Suprapubic skin (tissue), 4 donors: ENCODE data around the gene WWOX. TPM values are rescaled to one million over a fixed set of nuclear protein-coding genes. Genes with fewer than 3 reads are reported as not detected.

Experiments used
- DNase-seq, 2 donors: peaks; one replicate each; pipeline ENCODE4 v3.0.0-alpha.2; 2019; ENCODE audit warnings: low spot score in 2 of 2
- H3K27ac ChIP-seq: fragments of 200-600 bp; sonication (generic); one replicate; pipeline ENCODE4 v1.5.1; 2019
- H3K27me3 ChIP-seq: fragments of 200-600 bp; sonication (generic); one replicate; pipeline ENCODE4 v1.5.1; 2019
- H3K36me3 ChIP-seq: fragments of 200-600 bp; sonication (generic); one replicate; pipeline ENCODE4 v1.5.1; 2019
- H3K4me1 ChIP-seq: fragments of 200-600 bp; sonication (generic); one replicate; pipeline ENCODE4 v1.5.1; 2019
- H3K4me3 ChIP-seq: fragments of 200-600 bp; sonication (generic); one replicate; pipeline ENCODE4 v1.5.1; 2019; ENCODE audit warnings: mild to moderate bottlenecking
- H3K9me3 ChIP-seq: fragments of 200-600 bp; sonication (generic); one replicate; pipeline ENCODE4 v1.5.1; 2019
- CTCF ChIP-seq, 2 donors: fragments of 200-600 bp in 1 of 2; fragments of 450-650 bp in 1 of 2; sonication (generic) in 1 of 2; IDR thresholded peaks; one replicate each; pipeline ENCODE4 v1.5.1; 2016 to 2019; ENCODE audit warnings: antibody characterized with exemption in 2 of 2, mild to moderate bottlenecking in 1 of 2, moderate library complexity in 1 of 2
- EP300 ChIP-seq: sonication (generic); formaldehyde crosslinking; IDR thresholded peaks from one replicate; pipeline ENCODE4 v1.6.1; 2017; ENCODE audit warnings: antibody characterized with exemption
- POLR2A ChIP-seq, 2 donors: fragments of 450-650 bp; IDR thresholded peaks; one replicate each; pipeline ENCODE4 v1.6.1; 2017; ENCODE audit warnings: antibody characterized with exemption in 2 of 2, mild to moderate bottlenecking in 2 of 2, moderate library complexity in 2 of 2
- POLR2AphosphoS5 ChIP-seq, 3 donors: sonication (generic); formaldehyde crosslinking; IDR thresholded peaks; one replicate each; pipeline ENCODE4 v1.6.1; 2017; ENCODE audit warnings: antibody characterized with exemption in 3 of 3
- WGBS: methylation state at CpG from one replicate; pipeline ENCODE4 v1.1.5; 2018; 5-methylcytosine and 5-hydroxymethylcytosine counted together
- total RNA-seq, 4 donors: library from RNA; depleted of rRNA; stranded (reverse); fragments of >200 nt; gene quantifications; one replicate each; pipeline ENCODE4 v1.1.0, GENCODE V29; 2016

The WWOX gene
- total RNA-seq, 4 donors from 2014 or later, result 29.6 to 104 (median 47.3) TPM

GRCh38 chr16:78851266-78851665, 751.8 kb downstream of the WWOX start:
- no peak for DNase-seq
- H3K4me1 ChIP-seq, result no peaks in the 10 kb centered on the region
- 31% methylated on average over 3 of the region's 3 CpGs for WGBS
- no peak overlapping the region for H3K4me3 ChIP-seq
- H3K27ac ChIP-seq, result no peak overlapping the region
- H3K36me3 ChIP-seq, result no peaks in the 10 kb centered on the region
- no peaks in the 10 kb centered on the region for H3K27me3 ChIP-seq
- no peak for TF ChIP-seq CTCF (IDR thresholded peaks at IDR 0.05)
- no peak for TF ChIP-seq POLR2AphosphoS5 (IDR thresholded peaks at IDR 0.05)
- TF ChIP-seq POLR2A (IDR thresholded peaks at IDR 0.05), result no peak
- TF ChIP-seq EP300, result no peak
- H3K9me3 ChIP-seq, result no peaks in the 10 kb centered on the region

GRCh38 chr16:78852081-78852635, 752.7 kb downstream of the WWOX start:
- Histone ChIP-seq H3K4me1 (no peaks in the 10 kb centered on the region), H3K27ac (no peak overlapping the region), H3K36me3 (no peaks in the 10 kb centered on the region), H3K27me3 (no peaks in the 10 kb centered on the region), H3K9me3 (no peaks in the 10 kb centered on the region), H3K4me3 (no peak overlapping the region)
- 90% methylated on average over 4 of the region's 4 CpGs for WGBS
- TF ChIP-seq POLR2A (IDR thresholded peaks at IDR 0.05) (no peak), POLR2AphosphoS5 (IDR thresholded peaks at IDR 0.05) (no peak), CTCF (IDR thresholded peaks at IDR 0.05) (no peak), EP300 (no peak)
- no peak for DNase-seq

- Histone ChIP-seq H3K27ac (no peak overlapping the region), H3K36me3 (no peaks in the 10 kb centered on the region), H3K4me1 (no peaks in the 10 kb centered on the region), H3K9me3 (no peaks in the 10 kb centered on the region), H3K4me3 (no peak overlapping the region), H3K27me3 (no peaks in the 10 kb centered on the region)
- no peak for DNase-seq
- no peak for TF ChIP-seq CTCF (IDR thresholded peaks at IDR 0.05)
- no peak for TF ChIP-seq EP300
- TF ChIP-seq POLR2AphosphoS5 (IDR thresholded peaks at IDR 0.05), result no peak
- TF ChIP-seq POLR2A (IDR thresholded peaks at IDR 0.05), result no peak
- WGBS, result 97% methylated on average over 2 of the region's 2 CpGs
Observed at GRCh38 chr16:78862022-78862421, 762.6 kb downstream of the WWOX start.

GRCh38 chr16:78866521-78866920, 767.1 kb downstream of the WWOX start:
- Histone ChIP-seq H3K9me3 (no peaks in the 10 kb centered on the region), H3K27me3 (no peaks in the 10 kb centered on the region), H3K4me3 (no peak overlapping the region), H3K27ac (no peak overlapping the region), H3K4me1 (no peaks in the 10 kb centered on the region), H3K36me3 (no peaks in the 10 kb centered on the region)
- DNase-seq, result no peak
- no peak for TF ChIP-seq POLR2A (IDR thresholded peaks at IDR 0.05)
- no peak for TF ChIP-seq CTCF (IDR thresholded peaks at IDR 0.05)
- TF ChIP-seq EP300, result no peak
- no peak for TF ChIP-seq POLR2AphosphoS5 (IDR thresholded peaks at IDR 0.05)
- WGBS, result 55% methylated on average over 6 of the region's 6 CpGs

- no peak for TF ChIP-seq POLR2A (IDR thresholded peaks at IDR 0.05)
- no peak for TF ChIP-seq POLR2AphosphoS5 (IDR thresholded peaks at IDR 0.05)
- TF ChIP-seq CTCF (IDR thresholded peaks at IDR 0.05), result no peak
- 80% methylated on average over 7 of the region's 7 CpGs for WGBS
- no peaks in the 10 kb centered on the region for H3K27me3 ChIP-seq
Observed at GRCh38 chr16:78869492-78869891, 770.0 kb downstream of the WWOX start.

More at GRCh38 chr16:78869492-78869891, 770.0 kb downstream of the WWOX start:
- Histone ChIP-seq H3K9me3 (no peaks in the 10 kb centered on the region), H3K4me1 (no peaks in the 10 kb centered on the region), H3K27ac (no peak overlapping the region), H3K36me3 (no peaks in the 10 kb centered on the region), H3K4me3 (no peak overlapping the region)
- DNase-seq, result no peak
